Measurements from ENCODE around the gene FATE1. TPM values are rescaled to one million over a fixed set of nuclear protein-coding genes. Genes with fewer than 3 reads are reported as not detected.

FATE1 gene
- total RNA-seq, 1 donor = not detected

DNA sequence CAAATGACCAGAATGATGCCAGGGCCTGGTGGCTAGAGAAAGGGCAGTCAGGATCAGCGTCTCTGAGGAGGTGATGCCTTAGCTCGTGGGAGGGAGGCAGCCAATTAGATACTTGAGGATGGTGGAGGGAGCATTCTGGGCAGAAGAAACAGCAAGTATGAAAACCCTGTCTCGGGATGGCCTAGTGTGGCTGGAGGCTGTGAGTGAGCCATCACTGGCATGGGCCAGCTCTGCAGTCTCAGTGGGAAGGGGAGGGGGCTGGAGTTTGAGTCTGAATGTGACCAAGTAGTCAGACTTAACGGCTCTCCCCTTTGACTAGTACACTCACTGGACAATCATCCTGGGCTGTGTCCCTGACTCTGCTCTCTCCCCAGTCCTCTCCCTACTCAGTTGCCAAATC is 25.8 kb downstream of the FATE1 start:
- no peak for DNase-seq (ENCODE audit: low read depth in 2 of 3, low spot score in 2 of 3)

DNA sequence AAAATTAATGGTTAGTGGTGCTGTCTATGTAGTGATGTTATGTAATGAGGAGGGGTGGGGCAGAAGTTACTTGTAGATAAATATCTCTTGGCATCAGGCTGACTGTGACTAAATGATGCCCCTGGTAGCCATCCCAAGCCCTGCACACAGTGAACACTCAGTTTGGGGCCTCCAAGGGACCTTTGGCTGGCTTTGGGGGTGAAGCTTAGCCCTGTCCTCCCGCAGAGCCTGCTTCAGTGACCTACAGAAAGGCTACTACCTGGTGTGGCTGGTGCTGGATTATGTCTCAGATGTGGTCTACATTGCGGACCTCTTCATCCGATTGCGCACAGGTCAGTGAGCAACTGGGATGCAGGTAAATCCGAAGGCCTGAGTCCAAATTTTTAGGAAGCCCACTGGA is 26.5 kb downstream of the FATE1 start:
- no peak for DNase-seq (ENCODE audit: low read depth in 2 of 3, low spot score in 2 of 3)

DNA sequence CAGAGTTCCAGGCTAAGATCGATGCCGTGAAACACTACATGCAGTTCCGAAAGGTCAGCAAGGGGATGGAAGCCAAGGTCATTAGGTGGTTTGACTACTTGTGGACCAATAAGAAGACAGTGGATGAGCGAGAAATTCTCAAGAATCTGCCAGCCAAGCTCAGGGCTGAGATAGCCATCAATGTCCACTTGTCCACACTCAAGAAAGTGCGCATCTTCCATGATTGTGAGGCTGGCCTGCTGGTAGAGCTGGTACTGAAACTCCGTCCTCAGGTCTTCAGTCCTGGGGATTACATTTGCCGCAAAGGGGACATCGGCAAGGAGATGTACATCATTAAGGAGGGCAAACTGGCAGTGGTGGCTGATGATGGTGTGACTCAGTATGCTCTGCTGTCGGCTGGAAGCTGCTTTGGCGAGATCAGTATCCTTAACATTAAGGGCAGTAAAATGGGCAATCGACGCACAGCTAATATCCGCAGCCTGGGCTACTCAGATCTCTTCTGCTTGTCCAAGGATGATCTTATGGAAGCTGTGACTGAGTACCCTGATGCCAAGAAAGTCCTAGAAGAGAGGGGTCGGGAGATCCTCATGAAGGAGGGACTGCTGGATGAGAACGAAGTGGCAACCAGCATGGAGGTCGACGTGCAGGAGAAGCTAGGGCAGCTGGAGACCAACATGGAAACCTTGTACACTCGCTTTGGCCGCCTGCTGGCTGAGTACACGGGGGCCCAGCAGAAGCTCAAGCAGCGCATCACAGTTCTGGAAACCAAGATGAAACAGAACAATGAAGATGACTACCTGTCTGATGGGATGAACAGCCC is 28.0 kb downstream of the FATE1 start:
- DNase-seq (ENCODE audit: low read depth in 2 of 3, low spot score in 2 of 3) = no peak

DNA sequence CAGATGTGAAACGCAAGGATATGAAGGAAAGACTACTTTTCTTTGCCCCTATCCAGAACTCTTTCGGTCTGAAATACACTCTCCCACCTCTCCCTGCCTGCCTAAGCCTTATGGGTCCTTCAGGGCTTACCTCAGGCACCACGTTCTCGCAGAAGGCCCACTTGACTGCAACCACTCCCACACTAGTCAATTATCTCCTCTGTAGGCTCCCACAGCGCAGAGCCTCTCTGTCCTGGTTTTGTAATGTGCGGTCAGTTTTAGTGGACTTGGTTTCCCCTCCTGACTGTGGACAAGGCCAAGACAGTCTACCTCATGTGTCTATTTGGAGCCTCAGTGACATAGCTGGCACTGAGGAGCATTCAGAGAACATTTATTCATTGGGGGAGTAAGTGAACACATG is 29.8 kb downstream of the FATE1 start:
- DNase-seq (ENCODE audit: low read depth in 2 of 3, low spot score in 2 of 3) = no peak

DNA sequence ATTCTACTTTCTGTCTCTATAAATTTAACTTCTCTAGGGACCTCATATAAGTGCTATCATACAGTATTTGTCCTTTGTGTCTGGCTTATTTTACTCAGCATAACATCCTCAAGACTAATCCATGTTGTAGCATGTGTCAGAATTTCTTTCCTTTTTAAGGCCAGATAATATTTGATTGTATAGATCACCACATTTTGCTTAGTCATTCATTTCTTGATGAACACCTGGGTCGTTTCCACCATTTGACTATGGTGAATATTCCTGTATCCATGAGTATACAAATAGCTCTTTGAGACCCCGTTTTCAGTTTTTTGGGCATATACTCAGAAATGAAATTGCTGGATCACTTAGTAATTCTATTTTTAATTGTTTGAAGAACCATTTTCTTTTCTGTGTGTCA is 30.7 kb downstream of the FATE1 start:
- no peak for DNase-seq (ENCODE audit: low read depth in 2 of 3, low spot score in 2 of 3)

DNA sequence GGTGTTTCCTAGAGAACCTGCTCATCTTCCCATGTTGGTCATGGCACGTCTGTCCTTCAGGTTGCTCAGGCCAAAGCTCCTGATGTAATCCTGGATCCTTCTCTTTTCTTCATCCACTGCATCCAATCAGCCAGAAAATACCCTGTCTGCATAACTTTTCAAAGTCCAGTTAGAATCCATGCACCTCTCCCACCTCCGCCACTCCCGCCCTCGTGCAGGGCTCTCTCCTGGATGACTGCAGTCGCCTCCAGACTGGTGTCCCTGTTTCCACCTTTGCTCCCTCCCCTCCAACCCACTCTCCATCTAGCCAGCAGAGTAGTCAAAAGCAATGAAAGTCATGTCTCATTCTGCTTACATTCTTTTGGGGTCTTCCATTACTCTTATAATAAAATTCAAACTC is 34.7 kb downstream of the FATE1 start:
- DNase-seq (ENCODE audit: low read depth in 2 of 3, low spot score in 2 of 3) = no peak

DNA sequence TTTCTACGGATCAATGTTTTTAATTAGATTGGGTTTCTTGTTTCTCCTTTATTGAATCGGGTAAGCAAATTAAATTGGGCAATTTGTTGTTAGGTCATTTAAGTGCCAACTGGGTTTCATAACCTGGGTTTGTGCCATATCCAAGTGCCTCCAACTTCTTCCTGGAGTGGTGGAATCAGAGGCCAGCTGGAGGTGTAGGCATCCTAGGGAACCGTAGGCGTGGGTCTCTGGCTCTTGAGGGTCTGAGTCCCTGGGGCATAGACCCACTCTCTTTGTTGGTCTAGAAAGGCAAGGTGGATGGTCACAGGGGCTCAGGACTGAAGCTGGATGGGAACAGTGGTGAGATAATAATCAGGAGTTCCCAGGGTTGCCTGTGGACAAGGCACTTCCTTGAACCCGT is 37.0 kb downstream of the FATE1 start:
- DNase-seq (ENCODE audit: low read depth in 2 of 3, low spot score in 2 of 3) = no peak

DNA sequence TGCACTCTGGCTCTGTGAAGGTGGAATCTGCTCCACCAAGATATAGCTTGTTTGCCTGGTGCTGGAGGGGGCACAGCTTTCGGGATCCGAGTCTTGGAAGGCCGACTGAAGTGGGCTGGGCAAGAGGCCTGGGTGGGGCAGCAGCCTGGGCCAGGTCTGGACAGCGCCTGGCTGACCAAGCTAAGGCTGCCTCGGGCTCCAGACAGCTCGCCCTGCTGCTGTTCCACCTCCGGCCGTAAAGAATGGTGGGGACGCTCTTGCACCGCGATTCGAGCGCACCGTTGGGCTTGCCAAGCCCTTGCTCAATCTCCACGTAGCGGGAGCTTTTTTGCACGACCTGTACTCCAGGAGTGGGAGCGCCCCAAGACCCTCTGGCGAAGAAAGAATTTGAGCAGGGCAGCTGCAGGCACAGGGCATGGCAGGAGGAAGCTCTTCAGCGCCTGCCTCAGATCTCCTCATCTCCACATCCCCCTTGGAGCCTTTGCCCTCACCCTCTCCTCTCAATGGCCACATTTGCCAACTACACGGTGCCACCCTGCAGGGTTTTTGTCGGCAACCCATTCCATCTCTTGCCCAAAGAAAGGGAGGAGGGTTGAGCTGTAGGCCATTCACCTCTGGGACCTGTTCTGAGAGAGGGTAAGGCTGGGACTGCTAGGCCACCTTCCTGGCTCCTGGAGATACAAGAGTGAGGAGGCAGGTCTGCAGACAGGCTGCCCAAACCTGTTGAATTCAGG is 37.6 kb downstream of the FATE1 start:
- DNase-seq (ENCODE audit: low read depth in 2 of 3, low spot score in 2 of 3) = peak in 2 of 3 donors; percentile 11 to 36

DNA sequence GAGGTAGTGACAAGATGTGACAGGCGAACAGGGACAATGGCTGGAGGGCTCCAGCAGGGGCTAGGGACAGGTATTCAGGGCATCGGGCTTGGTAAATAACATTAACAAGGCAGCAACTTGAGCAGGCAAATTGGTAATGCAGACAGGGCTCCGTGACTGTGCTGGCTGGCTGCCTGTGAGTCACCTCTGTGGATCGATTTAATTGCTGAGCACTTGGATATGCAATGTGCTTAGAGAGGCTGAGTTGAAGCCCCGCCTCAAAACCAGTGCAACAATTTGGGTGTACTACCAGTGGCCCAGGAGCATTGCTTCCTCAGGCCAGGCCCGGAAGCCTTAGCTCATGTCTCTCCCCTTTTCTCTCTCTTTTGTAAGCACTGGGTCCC is 38.2 kb downstream of the FATE1 start:
- DNase-seq (ENCODE audit: low read depth in 2 of 3, low spot score in 2 of 3) = no peak

DNA sequence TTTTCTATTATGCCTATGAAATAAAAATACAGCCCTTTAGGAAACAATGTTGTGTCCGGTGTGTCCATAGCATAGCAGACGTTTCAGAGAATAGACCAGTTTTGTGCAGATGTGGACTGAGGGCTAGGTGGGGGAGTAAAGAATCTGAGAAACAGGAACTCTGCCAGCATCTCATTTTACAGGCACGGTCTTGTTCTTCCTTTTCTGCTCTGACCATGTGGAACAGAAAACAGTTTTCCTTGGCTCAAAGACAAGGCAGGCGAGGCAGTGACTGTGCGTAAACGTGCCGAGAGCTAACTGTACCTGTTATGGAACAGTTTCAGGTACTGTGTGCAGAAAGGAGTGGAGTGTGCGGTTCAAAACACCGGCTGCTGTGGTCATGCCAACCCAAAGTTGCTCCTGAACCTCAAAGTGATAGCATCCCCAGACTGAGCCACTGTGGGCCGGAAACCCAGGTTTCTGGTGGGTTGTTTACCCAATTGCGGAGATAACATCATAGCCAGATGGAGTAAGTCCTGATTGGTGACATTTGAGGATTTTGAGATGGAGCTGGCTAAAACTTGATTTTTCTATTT is 38.9 kb downstream of the FATE1 start:
- no peak for DNase-seq (ENCODE audit: low read depth in 2 of 3, low spot score in 2 of 3)

DNA sequence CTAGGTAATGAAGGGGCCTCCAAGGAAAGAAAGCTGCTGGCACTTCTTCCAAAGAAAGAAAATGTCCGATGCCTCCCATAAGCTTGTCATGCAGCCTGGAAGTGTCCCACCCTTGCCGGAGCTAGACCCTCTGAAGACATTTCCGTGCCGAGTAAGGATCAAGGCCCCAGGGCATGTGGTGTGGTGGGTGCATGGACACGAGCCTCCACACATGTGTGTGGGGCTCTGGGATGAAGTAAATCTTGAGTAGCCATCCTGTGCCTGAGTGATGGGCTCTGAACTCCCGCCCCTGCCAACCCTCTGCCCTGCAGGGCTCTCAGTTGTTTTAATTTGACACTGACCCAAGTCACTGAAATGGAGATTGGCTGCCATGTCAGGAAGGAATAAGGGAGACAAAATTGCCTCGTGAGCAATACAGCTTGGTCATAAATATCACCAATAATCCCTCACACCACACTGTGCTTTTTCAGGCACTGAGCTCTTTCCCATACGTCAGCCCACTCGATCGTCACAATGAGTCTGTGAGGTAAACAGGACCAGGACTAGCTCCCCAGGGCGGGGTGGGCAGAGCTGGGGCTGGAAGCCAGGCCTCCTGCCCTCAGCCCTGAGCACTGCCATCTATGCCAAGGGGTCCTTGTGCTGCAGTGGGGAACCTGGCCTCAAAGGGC is 43.3 kb downstream of the FATE1 start:
- DNase-seq (ENCODE audit: low read depth in 2 of 3, low spot score in 2 of 3) = no peak

DNA sequence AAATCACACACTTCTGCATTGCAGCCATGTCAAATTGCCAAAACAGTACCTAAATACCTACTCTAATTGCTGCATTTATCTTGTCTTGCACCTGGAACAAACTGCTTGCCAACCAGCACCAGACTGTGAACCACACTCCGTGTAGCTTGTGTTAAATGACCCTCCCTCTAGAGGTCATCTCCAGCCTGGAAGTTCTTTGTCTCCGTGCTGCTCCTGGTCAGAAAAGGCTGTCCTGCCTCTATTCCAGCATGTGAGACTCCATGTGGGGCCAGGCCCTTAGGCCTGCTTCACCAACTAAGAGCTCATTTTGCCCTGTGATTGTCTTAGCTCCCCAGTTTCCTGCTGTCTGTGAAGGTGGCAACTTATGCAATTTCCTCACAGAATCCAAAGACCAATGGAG is 47.0 kb downstream of the FATE1 start:
- DNase-seq (ENCODE audit: low read depth in 2 of 3, low spot score in 2 of 3) = no peak

DNA sequence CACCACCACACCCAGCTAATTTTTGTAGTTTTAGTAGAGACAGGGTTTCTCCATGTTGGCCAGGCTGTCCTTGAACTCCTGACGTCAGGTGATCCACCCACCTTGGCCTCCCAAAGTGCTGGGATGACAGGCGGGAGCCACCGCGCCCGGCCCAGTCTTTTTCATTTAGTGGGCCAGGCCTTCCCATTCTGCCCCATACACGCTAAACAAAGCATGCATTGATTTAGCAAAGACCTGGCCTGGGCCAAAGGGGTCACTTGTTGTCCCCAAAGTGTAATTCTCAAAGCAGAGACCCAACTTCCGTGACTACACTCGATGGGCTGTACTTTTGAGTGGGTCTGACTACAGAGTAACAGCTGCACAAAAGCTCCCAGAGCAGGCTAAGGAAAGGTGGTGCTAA is 47.9 kb downstream of the FATE1 start:
- DNase-seq (ENCODE audit: low read depth in 2 of 3, low spot score in 2 of 3) = no peak

DNA sequence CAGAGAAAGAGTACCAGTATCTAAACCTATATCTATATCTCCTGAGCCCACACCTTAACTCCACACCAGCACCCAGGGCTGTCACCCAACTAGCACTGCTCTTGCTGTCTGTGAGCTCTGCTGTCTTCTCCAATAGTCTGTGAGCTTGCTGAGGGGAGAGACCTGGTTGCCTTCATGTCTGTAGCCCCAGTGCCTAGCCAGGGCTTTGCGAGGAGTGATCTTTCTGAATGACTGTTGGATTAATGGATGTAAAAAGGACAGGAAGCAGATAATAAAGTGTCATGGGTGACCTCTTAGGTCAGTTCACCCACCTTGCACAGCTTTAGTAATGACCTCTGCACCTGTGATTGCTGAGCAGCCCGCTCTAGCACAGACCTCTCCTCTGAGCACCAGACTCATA is 49.2 kb downstream of the FATE1 start:
- DNase-seq (ENCODE audit: low read depth in 2 of 3, low spot score in 2 of 3) = no peak

DNA sequence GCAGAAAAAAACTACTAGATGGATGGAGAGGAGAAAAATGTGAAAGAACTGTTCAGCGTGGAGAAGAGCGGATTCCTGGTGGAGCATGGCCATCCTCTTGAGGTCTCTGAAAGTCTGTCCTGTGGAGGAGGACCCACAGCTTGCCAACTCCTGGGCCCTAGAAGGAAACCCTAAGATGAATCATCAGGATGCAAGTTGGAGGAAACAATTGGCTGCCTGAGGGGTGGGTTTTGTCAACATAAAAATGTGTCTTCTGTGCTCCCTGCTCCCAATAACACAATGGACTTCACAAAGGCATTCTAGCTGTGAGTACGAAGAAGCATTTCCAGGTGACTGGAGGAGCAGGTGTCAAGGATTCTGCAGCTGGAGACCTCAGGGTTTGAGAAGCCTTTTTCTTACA is 55.9 kb downstream of the FATE1 start:
- DNase-seq (ENCODE audit: low read depth in 2 of 3, low spot score in 2 of 3) = no peak

Other genes with a start within 250 kb of the FATE1 start
- not detected for gene PASD1, start 152.4 kb upstream of the FATE1 start, total RNA-seq
- gene PRRG3, start 20.6 kb upstream of the FATE1 start, total RNA-seq = not detected
- not detected for gene CNGA2, start 18.7 kb downstream of the FATE1 start, total RNA-seq
- not detected for gene MAGEA4, start 196.9 kb downstream of the FATE1 start, total RNA-seq